ENCODE data around the gene PRRT1.

DNA sequence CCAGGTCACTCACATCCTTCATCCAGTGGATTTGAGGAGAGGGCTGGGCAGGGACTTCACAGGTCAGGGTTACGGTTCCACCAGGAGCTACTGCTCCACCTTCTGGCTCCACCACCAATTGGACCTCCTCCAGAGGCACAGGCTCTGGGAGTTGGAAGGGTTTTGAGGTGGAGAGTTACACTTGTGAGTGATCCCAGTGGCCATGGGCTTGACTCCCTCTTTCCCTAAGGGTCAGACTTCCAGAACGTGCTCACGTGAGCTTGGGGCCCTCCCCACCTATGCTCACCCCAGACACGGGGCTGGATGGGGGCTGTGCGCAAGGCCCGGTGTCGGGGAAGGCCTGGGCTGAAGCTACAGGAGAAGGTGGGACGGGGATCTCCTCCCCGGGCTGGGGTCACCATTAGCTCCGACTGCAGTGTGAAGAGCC lies 30.8 kb upstream of the PRRT1 start:
- TF ChIP-seq, protein P1, sequence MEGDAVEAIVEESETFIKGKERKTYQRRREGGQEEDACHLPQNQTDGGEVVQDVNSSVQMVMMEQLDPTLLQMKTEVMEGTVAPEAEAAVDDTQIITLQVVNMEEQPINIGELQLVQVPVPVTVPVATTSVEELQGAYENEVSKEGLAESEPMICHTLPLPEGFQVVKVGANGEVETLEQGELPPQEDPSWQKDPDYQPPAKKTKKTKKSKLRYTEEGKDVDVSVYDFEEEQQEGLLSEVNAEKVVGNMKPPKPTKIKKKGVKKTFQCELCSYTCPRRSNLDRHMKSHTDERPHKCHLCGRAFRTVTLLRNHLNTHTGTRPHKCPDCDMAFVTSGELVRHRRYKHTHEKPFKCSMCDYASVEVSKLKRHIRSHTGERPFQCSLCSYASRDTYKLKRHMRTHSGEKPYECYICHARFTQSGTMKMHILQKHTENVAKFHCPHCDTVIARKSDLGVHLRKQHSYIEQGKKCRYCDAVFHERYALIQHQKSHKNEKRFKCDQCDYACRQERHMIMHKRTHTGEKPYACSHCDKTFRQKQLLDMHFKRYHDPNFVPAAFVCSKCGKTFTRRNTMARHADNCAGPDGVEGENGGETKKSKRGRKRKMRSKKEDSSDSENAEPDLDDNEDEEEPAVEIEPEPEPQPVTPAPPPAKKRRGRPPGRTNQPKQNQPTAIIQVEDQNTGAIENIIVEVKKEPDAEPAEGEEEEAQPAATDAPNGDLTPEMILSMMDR (IDR thresholded peaks at IDR 0.05 in 8 of 11, conservative IDR thresholded peaks at IDR 0.05 in 3 of 11) = no peak
- TF ChIP-seq POLR2A (IDR thresholded peaks at IDR 0.05) (no peak), POLR2AphosphoS5 (IDR thresholded peaks at IDR 0.05) (peak in 2 of 3 donors; percentile 48 to 76)

All from spleen (tissue), 7 donors.